Measurements from ENCODE around the gene BCL6B.
"Not testable (repeated sequence)": the region's sequence is repeated elsewhere in the genome, so short reads cannot be mapped to it uniquely, and the experiment has no call there.

BCL6B gene

GRCh38 chr17:7029659-7030058 is 6.8 kb downstream of the BCL6B start:
- DNase-seq, result peak; percentile 63

- peak; percentile 59 for DNase-seq
Measured at GRCh38 chr17:7034955-7035590, 12.2 kb downstream of the BCL6B start.

GRCh38 chr17:7035591-7036368 is 12.9 kb downstream of the BCL6B start, which contains the start of gene SLC16A13:
TSS of gene SLC16A13 (plus strand) at chr17:7036015. CDS start at chr17:7036383, 368 bp downstream.
- peak; percentile 99 for DNase-seq

GRCh38 chr17:7038025-7038862 is 15.4 kb downstream of the BCL6B start:
- DNase-seq, result no peak

- no peak for DNase-seq
Measured at GRCh38 chr17:7039832-7040231, 17.0 kb downstream of the BCL6B start.

- no peak for DNase-seq
Measured at GRCh38 chr17:7041607-7042500, 19.0 kb downstream of the BCL6B start.

- peak; percentile 53 for DNase-seq
Measured at GRCh38 chr17:7042501-7043181, 19.8 kb downstream of the BCL6B start.

- no peak for DNase-seq
Measured at GRCh38 chr17:7043182-7043496, 20.3 kb downstream of the BCL6B start.

GRCh38 chr17:7043497-7044198 is 20.8 kb downstream of the BCL6B start, which contains the start of gene SLC16A11:
TSS of gene SLC16A11 (minus strand) at chr17:7044092. CDS start at chr17:7043513, 579 bp downstream.
- DNase-seq, result peak; percentile 41

GRCh38 chr17:7045492-7046126 is 22.8 kb downstream of the BCL6B start:
- DNase-seq, result peak; percentile 55

- DNase-seq, result peak; percentile 64
Measured at GRCh38 chr17:7046127-7046724, 23.4 kb downstream of the BCL6B start.

- DNase-seq, result peak; percentile 77
Measured at GRCh38 chr17:7046725-7047397, 24.0 kb downstream of the BCL6B start.

- no peak for DNase-seq
Measured at GRCh38 chr17:7047566-7047965, 24.7 kb downstream of the BCL6B start.

- DNase-seq, result no peak
Measured at GRCh38 chr17:7048968-7049367, 26.1 kb downstream of the BCL6B start.

GRCh38 chr17:7050583-7050982 is 27.7 kb downstream of the BCL6B start:
- DNase-seq, result not testable (repeated sequence)

GRCh38 chr17:7056386-7056785 is 33.5 kb downstream of the BCL6B start:
- DNase-seq, result no peak

GRCh38 chr17:7058831-7059447 is 36.1 kb downstream of the BCL6B start:
- DNase-seq, result no peak

GRCh38 chr17:7060165-7060891 is 37.5 kb downstream of the BCL6B start:
- no peak for DNase-seq
